ENCODE measurements around the gene RAB26. TPM values are rescaled to one million over a fixed set of nuclear protein-coding genes. Genes with fewer than 3 reads are reported as not detected.

Gene RAB26
- total and polyA plus RNA-seq, 2 of the 13 experiments (the other 11 are each of a cell fraction or from before 2014, with no cell fraction given) = 0.86 to 3.6 TPM

DNA sequence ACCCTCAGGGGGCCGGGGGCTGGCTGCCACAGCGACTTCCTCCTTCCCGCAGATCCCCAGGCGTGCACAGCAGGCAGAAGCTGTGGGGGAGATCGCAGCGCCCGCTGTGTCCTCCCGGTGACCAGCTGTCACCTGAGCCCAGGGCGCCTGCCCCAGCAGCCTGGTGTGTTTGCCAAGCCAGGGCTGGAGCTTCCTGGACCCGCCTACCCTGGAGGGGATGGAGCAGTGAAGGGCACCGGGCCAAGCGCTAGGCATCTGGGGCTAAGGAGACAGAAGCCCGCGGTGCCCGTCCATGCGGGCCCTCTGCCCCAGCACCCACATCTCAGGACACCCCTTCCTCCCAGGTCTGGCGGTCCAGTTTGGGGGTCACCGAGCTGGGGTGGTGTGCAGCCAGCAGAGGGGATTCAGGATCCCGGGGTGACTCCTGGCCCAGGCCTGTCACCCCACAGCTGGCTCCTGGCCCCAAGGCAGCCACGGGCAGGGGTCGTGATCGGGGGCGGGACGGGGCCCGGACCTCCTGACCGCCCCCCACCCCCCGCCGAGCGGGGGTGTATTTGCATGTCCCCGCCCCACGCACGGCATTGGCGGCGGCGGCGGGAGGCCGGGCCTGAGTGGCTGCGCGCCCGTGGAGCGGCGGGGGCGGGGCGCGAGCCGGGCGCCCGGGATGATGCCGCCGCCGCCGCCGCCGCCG is at the start of gene RAB26 (continued):
- TF ChIP-seq, protein P1, sequence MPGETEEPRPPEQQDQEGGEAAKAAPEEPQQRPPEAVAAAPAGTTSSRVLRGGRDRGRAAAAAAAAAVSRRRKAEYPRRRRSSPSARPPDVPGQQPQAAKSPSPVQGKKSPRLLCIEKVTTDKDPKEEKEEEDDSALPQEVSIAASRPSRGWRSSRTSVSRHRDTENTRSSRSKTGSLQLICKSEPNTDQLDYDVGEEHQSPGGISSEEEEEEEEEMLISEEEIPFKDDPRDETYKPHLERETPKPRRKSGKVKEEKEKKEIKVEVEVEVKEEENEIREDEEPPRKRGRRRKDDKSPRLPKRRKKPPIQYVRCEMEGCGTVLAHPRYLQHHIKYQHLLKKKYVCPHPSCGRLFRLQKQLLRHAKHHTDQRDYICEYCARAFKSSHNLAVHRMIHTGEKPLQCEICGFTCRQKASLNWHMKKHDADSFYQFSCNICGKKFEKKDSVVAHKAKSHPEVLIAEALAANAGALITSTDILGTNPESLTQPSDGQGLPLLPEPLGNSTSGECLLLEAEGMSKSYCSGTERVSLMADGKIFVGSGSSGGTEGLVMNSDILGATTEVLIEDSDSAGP (CRISPR knock-in tag; IDR thresholded peaks at IDR 0.05; ENCODE audit: borderline replicate concordance) = no peak
- TF ChIP-seq GATAD1 (CRISPR knock-in tag; IDR thresholded peaks at IDR 0.05) = peak; percentile 27; the same call in 1 of the 2 replicates
- TF ChIP-seq, protein P2, sequence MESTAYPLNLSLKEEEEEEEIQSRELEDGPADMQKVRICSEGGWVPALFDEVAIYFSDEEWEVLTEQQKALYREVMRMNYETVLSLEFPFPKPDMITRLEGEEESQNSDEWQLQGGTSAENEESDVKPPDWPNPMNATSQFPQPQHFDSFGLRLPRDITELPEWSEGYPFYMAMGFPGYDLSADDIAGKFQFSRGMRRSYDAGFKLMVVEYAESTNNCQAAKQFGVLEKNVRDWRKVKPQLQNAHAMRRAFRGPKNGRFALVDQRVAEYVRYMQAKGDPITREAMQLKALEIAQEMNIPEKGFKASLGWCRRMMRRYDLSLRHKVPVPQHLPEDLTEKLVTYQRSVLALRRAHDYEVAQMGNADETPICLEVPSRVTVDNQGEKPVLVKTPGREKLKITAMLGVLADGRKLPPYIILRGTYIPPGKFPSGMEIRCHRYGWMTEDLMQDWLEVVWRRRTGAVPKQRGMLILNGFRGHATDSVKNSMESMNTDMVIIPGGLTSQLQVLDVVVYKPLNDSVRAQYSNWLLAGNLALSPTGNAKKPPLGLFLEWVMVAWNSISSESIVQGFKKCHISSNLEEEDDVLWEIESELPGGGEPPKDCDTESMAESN (CRISPR knock-in tag; conservative IDR thresholded peaks at IDR 0.05) = no peak
- no peak for TF ChIP-seq KLF6 (CRISPR knock-in tag; IDR thresholded peaks at IDR 0.05)
- TF ChIP-seq ZNF792 (CRISPR knock-in tag; IDR thresholded peaks at IDR 0.05) = peak; percentile 37; the same call in 1 of the 2 replicates
- TF ChIP-seq, protein P3, sequence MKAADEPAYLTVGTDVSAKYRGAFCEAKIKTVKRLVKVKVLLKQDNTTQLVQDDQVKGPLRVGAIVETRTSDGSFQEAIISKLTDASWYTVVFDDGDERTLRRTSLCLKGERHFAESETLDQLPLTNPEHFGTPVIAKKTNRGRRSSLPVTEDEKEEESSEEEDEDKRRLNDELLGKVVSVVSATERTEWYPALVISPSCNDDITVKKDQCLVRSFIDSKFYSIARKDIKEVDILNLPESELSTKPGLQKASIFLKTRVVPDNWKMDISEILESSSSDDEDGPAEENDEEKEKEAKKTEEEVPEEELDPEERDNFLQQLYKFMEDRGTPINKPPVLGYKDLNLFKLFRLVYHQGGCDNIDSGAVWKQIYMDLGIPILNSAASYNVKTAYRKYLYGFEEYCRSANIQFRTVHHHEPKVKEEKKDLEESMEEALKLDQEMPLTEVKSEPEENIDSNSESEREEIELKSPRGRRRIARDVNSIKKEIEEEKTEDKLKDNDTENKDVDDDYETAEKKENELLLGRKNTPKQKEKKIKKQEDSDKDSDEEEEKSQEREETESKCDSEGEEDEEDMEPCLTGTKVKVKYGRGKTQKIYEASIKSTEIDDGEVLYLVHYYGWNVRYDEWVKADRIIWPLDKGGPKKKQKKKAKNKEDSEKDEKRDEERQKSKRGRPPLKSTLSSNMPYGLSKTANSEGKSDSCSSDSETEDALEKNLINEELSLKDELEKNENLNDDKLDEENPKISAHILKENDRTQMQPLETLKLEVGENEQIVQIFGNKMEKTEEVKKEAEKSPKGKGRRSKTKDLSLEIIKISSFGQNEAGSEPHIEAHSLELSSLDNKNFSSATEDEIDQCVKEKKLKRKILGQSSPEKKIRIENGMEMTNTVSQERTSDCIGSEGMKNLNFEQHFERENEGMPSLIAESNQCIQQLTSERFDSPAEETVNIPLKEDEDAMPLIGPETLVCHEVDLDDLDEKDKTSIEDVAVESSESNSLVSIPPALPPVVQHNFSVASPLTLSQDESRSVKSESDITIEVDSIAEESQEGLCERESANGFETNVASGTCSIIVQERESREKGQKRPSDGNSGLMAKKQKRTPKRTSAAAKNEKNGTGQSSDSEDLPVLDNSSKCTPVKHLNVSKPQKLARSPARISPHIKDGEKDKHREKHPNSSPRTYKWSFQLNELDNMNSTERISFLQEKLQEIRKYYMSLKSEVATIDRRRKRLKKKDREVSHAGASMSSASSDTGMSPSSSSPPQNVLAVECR (CRISPR knock-in tag; IDR thresholded peaks at IDR 0.05; ENCODE audit: borderline replicate concordance) = peak; percentile 68; the same call in 1 of the 2 replicates
- TF ChIP-seq HDAC6 (IDR thresholded peaks at IDR 0.05; ENCODE audit: low read depth, low read length) = no peak
- no peak for TF ChIP-seq ZNF761 (CRISPR knock-in tag; conservative IDR thresholded peaks at IDR 0.05)
- TF ChIP-seq, protein P4, sequence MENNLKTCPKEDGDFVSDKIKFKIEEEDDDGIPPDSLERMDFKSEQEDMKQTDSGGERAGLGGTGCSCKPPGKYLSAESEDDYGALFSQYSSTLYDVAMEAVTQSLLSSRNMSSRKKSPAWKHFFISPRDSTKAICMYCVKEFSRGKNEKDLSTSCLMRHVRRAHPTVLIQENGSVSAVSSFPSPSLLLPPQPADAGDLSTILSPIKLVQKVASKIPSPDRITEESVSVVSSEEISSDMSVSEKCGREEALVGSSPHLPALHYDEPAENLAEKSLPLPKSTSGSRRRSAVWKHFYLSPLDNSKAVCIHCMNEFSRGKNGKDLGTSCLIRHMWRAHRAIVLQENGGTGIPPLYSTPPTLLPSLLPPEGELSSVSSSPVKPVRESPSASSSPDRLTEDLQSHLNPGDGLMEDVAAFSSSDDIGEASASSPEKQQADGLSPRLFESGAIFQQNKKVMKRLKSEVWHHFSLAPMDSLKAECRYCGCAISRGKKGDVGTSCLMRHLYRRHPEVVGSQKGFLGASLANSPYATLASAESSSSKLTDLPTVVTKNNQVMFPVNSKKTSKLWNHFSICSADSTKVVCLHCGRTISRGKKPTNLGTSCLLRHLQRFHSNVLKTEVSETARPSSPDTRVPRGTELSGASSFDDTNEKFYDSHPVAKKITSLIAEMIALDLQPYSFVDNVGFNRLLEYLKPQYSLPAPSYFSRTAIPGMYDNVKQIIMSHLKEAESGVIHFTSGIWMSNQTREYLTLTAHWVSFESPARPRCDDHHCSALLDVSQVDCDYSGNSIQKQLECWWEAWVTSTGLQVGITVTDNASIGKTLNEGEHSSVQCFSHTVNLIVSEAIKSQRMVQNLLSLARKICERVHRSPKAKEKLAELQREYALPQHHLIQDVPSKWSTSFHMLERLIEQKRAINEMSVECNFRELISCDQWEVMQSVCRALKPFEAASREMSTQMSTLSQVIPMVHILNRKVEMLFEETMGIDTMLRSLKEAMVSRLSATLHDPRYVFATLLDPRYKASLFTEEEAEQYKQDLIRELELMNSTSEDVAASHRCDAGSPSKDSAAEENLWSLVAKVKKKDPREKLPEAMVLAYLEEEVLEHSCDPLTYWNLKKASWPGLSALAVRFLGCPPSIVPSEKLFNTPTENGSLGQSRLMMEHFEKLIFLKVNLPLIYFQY (CRISPR knock-in tag; IDR thresholded peaks at IDR 0.05; ENCODE audit: borderline replicate concordance) = peak; percentile 39; the same call in 1 of the 2 replicates
- peak; percentile 61 for TF ChIP-seq AGO2 (optimal IDR thresholded peaks at IDR 0.05; ENCODE audit: low read depth, low read length)
- TF ChIP-seq, protein P5, sequence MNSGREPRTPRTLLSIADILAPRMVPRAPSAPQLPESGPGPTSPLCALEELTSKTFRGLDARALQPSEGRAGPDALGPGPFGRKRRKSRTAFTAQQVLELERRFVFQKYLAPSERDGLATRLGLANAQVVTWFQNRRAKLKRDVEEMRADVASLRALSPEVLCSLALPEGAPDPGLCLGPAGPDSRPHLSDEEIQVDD (CRISPR knock-in tag; IDR thresholded peaks at IDR 0.05; ENCODE audit: borderline replicate concordance) = no peak
- TF ChIP-seq, protein P6, sequence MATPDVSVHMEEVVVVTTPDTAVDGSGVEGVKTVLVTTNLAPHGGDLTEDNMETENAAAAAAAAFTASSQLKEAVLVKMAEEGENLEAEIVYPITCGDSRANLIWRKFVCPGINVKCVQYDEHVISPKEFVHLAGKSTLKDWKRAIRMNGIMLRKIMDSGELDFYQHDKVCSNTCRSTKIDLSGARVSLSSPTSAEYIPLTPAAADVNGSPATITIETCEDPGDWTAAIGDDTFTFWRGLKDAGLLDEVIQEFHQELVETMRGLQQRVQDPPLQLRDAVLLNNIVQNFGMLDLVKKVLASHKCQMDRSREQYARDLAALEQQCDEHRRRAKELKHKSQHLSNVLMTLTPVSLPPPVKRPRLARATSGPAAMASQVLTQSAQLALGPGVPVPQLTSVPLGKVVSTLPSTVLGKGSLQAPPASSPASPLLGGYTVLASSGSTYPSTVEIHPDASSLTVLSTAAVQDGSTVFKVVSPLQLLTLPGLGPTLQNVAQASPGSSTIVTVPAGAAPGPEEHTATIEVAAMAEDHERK (CRISPR knock-in tag; IDR thresholded peaks at IDR 0.05; ENCODE audit: low read depth) = no peak
- TF ChIP-seq CBFB (CRISPR knock-in tag; IDR thresholded peaks at IDR 0.05) = 0 out of 2 replicates have a peak, but pooled peaks have one; percentile 43
